ENCODE measurements around the gene VSIG4.

Gene VSIG4

DNA sequence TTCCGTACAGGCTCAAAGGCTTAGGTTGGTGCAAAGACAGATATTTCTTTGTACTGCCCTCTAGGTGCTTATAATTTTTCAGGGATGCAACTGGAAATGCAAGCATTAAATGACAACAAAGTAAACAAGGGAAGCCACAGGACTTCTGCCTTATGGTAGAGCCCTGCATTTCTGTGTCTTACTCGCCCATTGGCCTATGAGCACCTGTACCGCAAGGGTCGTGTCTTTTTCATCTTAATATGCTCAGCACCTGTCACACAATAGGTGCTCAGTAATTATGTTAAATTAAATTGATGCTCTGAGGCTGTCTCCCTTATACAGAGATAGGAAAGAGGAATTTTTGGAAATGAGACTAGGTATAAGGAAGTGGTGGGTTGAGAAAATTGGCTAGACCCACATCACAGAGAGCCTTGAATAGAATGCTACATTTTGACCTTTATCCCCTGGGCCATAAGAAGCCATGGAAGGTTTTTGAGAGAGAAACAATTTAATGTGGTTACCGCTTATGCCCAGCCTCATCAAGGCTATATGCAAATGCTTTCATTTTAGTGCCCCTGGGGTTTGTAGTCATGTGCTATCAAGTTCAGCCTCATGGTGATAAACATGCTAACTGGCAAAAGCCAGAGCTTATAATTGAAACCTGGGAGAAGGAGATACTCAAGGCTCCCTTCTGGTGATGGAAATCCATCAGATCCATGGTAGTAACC is 16.3 kb downstream of the VSIG4 start:
- no peak for DNase-seq

DNA sequence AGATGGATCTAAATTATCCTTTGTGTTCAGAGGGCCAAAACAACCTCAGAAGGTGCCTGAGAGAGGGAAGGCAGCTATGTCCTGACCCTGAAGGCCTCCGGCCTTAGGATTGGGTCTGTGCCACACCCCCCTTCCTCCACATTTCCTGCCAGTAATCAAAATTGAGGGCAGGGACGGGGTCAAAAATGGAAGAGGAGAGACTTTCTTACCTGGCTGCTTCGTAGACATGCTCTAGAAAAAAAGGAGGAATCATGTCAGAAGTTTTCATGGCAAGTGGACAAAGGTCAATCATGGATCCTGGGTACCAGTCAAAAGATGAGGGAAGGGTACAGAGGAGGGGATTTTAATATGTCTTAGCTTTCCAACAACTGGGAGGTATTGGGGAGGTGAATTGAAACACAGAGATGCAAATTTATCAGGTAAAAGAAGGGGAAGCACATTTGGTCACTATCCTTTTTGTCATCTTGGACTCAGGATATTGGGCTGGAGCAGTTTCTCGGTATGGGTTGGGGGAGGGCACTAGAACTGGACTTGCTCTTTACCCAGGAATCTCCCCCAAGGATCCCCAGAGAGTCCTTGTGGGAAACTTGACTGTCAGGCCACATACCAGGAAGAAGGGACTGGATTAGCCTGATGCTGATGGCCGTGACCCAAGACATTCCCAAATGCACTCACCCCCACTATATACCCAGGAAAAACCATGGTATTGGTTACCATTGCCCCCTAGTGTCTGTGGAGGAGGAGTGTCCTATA is 17.1 kb downstream of the VSIG4 start:
- DNase-seq, result no peak

DNA sequence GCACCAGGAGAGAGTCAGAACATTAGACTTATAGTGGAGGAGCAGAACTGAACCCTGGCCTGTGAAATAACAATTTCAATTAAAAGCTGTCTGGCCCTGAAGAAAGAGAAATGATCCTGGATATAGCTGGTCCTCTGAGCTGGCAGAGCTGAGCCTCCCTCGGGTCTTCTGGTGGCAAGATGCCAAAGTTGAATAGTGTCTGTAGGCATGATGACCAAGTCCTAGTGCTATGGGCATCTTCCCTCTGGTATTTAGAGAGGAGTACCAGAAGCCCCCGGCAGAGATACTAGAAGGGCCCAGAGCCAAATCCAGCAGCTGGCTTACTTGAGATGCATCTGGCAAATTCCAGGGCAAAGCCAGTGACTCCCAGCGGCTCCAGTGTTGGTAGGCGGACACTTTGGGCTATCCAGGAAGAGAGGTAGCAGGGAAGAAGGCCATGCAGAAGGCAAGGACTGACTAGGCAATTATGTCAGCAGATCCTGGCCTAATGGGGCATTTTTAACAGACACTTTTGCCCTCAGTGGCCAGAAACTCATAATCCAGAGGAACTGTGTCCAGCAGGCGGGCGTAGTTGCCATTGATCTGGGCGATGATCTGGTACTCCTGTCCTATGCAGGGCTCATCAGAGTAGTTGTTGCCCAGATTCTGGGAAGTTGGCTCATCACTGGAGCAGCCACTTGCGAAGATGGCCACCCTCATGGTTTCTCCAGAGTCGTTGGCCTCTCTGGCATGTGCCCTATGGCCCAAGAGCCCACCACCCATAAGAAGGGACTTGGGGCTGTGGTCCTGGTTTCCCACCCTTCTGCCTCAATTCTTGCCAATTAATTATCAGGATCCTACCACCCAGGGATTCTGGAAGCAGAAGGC is 17.9 kb downstream of the VSIG4 start:
- DNase-seq, result no peak

DNA sequence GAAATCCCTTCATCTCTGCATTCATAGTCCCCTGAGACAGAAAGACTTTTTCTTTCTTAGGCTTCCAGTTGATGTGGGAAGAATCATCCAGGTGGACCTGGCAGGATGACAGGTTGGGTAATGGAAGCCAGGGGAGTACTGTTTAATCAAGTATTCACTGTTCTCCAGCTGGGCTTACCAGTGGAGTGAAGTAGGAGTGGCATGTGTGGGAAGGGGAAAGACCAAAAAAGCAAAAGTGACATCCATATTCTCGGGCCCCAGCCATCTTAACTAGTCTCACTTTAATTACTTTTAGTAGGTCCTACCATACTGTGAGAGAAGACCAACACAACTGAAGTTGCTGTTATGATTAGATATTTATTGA is 18.5 kb downstream of the VSIG4 start:
- DNase-seq, result no peak

DNA sequence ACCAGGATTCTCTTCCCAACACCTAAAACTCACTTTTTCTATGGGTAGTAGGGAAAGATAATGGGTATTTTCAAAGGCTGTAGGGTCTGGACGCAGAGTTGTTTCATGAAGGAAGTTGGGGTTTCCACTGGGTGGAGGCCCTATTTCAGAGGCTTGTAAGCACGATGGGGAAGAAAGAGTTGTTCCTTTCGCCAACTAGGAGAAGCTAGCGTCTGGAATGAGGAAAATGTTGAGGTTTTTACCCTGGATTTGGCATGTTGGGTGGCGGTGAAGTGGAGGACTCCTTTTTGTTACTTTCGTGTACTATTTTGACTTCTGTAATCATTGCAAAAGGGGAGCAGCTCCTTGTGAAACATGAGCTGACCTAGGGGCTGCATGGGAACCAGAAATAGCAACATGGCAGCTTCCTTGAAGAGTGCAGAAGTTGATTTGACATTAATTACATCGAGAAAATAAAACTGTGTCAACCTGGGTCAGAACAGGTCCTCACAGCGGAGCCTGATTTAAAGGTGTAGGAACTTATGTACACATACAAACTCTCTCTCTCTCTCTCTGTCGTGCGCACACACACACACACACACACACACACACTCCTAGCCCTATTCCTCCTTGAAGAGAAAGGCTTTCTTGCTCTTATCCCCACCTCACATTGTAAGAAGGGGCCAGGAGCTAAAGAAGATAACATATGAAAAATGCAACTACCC is 19.1 kb downstream of the VSIG4 start:
- no peak for DNase-seq

DNA sequence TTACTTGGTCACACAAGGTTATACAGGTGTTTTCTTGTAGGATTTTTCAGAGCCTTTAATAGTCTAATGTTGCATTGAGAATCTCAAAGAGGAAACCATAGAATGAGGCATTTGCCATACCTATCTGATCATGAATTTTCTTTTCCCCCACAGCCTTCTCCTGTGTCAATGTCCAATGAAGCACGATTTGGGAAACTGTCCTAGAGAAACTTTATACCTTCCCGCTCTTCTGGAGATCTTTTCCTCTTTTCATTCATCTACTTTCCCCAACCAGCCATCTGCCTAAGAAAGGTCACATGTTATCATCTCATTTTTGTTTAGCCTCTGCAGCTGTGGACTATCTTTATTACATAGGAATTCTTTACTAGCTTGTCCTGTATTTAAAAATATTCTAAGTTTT is 19.9 kb downstream of the VSIG4 start:
- no peak for DNase-seq

DNA sequence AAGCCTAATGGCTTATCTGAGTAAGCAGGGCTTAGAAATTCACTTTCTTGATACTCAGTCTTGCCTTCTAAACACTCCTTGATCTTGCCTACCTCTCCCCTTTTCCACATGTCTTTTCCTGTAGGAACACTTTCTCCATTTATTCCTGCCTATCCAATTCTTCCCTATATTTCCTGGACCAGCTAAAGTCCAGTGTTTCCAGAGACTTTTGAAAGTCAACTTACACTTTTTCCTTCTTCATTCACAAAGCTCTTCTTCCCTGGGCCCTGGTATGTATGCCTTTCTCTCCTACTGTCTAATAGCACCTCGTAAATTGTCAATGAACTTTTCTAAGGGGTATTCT is 20.6 kb downstream of the VSIG4 start:
- DNase-seq, result no peak

DNA sequence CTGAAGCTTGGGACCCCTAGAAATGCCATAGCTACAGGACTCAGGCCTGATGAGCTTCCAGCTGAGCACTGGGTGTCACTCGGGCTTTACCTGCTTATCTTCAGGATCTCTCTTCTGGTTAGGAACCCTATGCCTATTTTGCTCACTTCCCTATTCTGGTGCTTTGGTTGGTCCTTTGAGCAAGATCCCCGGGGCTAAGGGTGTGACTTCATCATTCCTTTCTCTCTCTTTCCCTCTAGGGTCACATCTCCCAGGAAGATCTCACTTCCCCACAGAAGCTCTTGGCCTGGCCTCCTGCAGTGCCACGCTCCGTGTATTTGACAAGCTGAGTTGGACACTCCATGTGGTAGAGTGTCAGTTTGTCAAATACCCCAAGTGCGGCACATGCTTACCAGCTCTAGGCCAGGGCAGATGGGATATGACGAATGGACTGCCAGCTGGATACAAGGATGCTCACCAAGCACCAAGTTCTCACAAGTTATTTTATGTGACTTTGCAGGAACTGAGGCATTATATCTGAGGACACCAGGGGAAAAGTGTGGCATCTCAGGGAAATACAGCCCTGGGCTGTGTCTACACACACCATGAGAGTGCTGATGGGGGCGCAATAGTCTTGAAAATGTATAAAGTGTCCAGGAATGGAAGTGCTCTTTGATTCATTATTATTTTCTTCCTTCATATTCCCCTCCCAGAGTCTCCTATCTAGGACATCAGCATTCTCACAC is 21.1 kb downstream of the VSIG4 start:
- no peak for DNase-seq

DNA sequence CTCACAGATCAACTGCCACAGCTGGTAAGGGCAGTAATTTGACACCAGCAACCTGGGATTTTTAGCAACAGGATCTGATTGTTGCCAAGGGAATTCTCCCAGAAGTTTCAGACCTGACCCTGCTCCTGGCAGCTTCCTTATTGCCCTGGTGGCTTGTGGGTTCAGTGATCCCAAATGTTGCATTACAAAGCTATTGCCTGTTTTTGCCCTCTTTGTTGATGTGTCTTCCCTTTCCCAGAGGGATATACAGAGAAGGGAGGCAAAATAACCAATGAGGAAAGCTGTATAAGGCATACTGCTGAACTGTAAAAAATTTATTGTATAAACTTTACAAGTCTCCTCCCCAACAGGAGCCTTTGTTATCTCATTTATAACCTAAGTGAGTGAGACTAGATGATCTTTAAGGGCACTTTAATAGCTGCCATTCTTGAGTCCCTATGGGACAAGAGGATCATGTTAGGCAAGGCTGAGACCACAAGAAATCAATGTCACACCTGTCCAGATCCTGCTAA is 22.2 kb downstream of the VSIG4 start:
- no peak for DNase-seq

DNA sequence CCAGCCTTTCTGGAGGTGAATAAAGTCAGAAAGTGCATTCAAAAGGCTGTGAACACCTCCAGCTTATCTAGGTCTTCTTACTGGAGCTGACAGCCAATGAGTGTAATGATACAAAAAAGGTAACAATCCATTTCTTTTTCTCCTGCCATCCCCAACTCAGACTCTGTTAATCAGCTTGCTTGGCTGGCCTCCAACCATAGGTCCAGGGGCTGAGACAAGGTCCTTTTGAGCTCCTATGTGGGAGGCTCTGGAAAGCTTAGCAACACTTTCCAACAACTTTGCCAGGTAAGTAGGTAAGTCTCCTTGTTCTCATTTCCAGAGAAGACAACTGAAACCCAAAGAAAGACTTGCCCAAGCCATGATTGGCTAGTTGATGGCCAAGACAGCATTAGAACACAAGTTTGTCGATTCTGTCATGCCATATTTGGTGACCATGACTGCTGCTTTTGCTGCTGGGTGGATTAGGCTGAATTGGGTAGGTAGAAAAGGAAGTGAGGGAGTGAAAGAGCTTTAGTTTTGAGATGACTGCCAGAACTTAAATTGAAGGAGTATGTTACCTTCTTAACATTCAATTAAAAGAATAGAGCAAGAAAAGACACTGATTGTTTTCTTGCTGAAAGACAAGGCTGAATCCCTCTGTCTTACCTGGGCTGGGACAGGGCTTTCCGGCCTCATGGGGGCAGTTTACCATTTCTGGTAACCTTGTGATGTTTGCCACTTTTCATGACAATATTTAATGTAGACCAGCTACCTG is 22.8 kb downstream of the VSIG4 start:
- no peak for DNase-seq

DNA sequence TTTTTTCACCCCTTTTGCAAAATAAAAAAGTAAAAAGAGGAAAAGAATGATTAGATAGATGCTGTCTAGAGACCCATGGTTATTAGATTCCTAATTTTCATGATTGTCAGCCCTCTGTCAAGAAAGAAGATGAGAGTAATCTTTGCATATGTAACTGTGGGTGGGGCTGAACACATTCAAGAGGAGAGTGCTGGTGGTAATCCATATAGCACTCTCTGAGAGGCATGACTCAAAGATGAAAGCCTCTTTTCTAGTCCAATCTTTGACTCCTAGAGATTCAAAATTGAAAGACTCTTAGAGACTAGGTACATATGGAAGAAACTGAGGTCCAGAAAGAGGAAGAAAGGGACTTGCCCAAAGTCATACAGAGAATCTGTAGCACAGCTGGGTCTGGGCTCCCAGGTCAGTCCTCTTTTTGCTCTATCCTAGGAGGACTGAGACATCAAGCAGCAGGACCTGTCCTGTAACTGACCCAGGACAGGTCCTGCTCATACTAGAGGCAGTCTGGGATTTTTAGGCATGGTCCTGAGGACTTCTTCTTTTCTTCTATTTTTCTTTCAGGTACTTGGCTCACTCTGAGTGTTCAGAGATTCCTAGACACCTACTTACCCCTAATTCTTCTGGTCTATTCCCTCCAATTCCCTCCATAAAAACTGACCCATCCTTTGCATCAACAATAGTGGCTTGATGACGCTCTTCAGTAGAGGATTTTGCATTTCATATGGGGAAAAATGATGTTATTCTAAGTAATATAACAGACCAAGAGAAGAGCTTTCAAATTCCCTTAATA is 23.8 kb downstream of the VSIG4 start:
- DNase-seq, result no peak

DNA sequence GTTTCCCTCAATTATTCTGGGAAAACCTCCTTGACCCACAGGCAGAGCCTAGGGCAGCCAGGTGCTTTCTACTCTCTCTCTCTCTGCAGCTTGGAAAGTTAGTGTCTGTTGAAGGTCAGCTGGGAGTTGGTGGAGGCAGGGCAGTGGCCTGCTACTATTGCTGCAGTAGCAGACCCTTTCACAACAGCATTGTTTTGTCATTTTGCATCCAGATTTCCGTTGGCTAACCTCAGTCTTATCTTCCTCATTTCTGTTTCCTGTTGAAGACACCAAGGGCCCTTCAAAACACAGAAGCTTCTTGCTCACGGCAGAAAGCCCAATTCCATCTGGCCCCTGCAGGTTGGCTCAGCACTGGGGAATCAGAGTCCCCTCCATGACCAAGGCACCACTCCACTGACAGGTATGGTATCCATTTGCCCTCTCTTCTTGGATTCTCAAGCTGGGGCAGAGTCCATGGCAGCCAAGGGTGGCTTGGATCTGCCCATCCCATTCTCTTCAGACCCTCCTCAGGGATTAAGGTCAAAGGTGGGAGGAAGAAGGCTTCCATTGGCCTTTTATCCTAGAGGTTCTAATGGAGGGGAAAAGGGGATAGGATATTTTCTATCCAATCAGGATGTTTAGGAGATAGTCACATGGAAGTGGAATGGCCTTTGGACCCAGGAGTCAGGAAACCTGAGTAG is 24.6 kb downstream of the VSIG4 start:
- DNase-seq, result no peak

DNA sequence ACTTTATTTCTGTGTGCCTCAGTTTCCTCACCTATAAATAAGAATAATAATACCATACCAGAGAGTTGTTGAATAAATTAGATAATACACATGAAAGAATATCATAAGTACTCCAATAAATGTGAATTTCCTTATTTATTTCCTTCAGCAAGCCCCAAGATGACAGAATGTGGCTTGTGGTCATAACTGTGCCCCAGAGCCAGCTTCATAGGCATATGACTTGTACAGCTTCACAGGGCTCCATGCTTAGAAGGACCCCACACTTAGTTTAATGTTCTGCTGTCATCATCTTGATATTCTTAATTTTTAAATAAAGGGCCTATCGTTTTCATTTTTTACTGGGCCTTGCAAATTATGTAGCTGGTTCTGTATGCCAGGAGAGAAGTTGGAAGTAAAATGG is 25.3 kb downstream of the VSIG4 start:
- no peak for DNase-seq

DNA sequence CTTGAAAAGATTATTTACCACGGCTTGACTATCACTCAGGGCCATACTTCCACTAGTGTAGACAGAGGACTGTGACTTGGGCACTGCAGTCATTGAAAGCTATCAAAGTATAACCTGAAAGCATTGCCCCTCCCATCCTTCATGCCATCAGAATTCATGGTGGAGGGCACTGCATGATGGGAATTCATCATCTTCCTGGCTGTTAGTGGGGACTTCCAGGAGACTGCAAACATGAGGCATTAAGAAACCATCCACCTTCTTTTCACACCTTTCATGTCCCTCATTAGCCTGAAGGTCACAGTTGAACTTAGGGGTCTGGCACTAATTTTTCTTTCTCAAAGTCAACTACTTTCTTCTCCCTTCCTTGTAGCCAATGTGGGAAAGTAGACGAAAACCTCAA is 25.8 kb downstream of the VSIG4 start:
- DNase-seq, result no peak

DNA sequence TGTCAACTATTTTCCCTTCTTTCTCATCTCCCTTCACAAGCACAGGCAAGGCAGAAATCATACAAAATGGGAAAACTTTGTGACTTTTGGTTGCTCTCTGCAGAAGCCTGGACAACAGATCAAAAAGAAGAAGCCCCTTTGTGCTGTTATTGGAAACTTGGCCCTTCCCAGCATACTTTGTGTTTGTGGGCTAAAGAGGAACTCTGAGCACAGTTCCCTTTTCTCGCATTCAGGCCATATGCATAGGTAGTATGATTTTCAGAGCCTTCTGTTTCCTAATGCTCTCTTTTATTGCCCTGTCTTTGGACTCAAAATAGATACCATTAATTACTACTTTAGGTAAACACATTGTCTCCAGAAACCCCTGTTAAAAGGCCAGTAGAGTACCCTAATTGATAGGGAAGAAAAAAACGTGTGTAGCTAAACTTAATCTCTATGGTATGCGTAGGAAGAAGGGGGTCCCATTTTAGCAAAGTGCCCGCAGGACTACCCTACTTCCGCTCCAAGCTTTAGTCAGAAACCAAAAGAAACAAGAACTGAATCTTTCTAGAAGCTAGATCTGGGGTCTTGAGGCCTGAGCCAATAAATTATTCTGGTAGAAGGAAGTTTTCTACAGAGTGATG is 26.6 kb downstream of the VSIG4 start:
- DNase-seq, result no peak

DNA sequence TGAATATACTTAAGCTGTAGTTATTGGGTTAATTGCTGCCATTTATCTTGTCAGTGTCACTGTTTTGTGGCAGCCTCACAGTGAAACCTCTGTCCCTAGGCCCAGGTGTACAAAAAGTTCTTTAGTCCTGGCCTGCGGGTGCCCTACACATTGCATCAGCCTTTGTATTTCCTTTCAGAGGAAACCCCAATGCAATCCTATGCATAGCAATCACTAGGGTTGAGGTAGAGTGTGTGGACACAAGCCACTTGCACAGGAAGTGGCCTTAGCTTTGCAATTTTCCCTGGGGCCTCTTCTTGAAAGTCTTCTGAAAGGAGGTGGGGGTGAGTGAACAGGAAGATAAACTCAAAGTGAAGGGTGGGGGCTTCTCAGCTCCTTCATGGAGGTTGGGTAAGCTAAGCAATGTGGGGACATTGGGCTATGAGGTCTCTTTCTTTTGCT is 27.8 kb downstream of the VSIG4 start:
- DNase-seq, result no peak

DNA sequence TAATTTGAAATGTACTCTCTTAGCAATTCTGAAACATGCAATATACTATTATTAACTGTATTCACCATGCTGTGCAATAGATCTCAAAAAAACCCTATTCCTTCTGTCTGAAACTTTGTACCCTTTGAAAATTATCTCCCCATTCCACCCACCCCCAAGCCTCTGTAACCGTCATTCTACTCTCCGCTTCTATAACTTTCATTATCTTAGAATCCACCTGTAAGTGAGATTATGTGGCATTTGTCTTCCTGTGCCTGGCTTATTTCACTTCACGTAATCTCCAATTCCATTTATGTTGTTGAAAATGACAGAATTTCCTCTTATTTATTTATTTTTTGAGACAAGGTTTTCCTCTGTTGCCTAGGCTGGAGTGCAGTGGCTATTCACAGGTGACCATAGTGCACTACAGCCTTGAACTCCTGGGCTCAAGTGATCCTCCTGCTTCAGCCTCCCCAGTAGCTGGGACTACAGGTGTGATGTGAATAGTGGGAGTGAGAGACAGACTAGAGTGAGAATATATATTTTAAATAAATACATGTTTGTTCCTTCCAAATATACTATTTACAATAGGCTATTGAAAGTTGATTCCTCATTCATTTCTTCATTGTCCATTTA is 30.5 kb downstream of the VSIG4 start:
- DNase-seq, result no peak

DNA sequence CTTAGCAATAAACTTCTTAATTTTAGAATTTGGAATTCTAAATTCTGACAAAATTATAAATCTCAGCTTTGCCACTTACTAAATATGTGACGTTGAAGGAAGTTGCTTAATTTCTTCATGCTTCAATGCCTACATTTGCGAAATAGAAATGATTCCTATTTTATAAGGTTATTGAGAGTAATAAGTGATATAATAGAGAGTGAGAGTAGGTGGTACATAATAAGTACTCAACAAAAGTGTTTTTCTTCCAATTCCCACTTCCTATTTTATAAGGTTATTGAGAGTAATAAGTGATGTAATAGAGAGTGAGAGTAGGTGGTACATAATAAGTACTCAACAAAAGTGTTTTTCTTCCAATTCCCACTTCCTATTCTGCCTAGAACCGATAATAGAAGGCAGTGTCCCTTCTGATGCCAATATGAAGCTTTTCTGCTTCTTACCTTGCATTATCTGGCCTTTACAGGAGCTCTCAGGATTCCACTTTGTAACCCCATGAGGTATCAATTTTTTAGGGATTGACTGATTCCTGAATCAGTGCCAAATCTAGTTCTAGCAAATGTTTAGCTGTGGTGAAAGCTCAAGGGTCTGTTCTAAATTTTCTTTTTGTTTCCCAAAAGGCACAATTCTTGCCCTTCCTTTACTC is 31.4 kb downstream of the VSIG4 start:
- no peak for DNase-seq

DNA sequence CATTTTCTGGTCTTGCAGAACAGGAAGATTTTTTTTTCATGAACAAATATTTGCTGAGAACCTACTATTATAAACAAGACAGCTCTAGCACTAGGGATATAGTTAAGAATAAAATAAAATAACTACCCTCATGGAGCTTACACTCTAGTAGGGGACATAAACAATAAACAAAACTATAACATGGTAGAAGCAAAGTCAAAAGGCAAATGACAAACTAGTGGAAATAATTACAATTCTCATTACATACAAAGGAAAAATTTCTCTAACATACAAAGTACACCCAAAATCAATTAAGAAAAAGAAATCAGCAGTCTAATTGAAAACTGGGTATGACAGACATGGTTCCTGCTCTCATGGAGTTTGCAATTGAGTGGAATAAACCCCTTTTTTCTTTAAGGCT is 32.0 kb downstream of the VSIG4 start:
- no peak for DNase-seq
